HT1080 (cell line): ENCODE results near the gene MRPS26. TPM values are rescaled to one million over a fixed set of nuclear protein-coding genes. Genes with fewer than 3 reads are reported as not detected.
"Not testable (repeated sequence)": the region's sequence is repeated elsewhere in the genome, so short reads cannot be mapped to it uniquely, and the experiment has no call there.

ENCODE experiments used
- DNase-seq: peaks from one replicate; pipeline ENCODE4 v3.0.0-alpha.2; 2015; ENCODE audit warnings: low read depth
- total RNA-seq: library from RNA; depleted of rRNA; stranded (reverse); fragments of >200 nt; shearing (Covaris generic); gene quantifications from 2 replicates; pipeline ENCODE4 v1.2.3, GENCODE V29; 2014

MRPS26 gene
- total RNA-seq, 1 experiment from 2014 or later = 179 TPM

GRCh38 chr20:3041854-3042409 is 3.9 kb upstream of the MRPS26 start:
- DNase-seq = no peak

- DNase-seq = no peak
These were observed 3.2 kb upstream of the MRPS26 start for GRCh38 chr20:3042625-3043024.

DNA sequence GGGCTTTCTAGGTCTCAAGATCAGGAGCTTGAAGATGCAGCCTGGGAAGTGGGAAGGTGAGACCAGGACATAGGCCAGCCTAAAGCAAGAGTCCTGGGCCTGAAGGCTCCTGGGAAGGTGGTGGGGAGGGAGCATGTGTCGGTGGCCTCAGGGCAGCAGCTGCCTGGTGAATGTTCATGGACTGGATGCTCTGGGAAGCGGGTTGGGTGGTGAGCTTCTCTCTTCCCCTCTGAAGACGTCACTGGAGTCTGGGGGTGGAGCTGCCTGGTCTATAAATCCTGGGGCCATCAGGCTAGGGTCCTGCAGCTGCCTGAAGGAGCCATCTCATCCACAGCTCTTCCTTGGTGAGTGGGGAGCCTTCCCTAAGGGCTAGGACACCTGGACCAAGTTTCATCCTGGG is 2.5 kb upstream of the MRPS26 start, which contains the start of gene GNRH2:
Gene GNRH2 (plus strand): TSS at position 301 of the 400 bp plus-strand sequence. CDS start 793 bp downstream, outside the sequence.
- DNase-seq = no peak

DNA sequence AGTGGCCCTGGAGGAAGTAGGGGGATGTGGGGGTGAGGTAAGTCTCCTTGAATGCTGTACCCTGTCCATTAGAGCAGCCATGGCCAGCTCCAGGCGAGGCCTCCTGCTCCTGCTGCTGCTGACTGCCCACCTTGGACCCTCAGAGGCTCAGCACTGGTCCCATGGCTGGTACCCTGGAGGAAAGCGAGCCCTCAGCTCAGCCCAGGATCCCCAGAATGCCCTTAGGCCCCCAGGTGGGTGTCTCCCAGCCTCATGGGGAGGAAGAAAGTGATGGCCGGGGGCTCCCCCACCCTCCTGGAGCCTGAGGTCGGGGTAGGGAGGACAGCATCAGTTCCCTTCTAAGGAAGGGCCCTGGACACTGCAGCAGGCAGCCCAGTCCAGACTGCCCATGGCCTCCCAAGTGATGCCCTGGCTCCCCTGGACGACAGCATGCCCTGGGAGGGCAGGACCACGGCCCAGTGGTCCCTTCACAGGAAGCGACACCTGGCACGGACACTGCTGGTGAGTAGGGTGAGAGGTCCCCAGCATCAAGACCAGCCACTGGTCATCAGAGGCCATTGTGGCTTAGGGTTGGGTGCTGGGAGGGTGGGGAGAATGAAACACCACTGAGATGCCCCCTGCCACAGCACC is 1.4 kb upstream of the MRPS26 start:
- DNase-seq = no peak

DNA sequence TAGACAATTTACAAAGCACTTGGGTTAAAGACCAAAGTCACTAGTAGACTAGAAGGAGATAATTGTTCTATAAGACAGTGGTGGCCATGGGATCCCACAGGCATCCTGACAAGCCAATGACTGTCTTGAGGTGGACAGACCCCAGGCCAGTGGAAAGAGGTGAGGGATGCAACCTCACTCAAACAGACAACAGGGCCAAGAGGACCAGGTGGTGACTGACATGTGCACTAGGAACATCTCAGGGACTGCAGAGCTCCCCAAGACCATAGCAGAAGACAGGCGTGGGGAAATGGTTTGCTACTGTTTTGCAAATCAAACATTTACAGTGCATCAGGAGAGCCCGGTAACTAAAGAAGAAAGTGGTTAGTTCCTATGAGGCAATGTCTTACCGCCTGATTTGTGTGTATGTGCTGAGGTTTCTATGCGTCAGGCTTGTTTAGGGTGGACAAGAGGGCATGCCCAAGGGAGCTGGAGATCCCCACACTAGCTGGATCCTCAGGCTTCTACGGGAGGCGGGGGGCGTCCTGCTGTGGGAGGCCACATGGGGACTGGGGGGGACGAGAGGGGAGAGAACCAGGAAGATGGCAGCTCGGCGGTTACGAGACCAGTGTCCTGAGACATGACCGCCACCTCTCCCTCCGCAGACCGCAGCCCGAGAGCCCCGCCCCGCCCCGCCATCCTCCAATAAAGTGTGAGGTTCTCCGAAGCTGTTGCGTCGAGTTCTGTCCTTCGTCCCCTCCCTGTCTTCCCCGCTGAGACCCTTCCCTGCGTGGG is 623 bp upstream of the MRPS26 start:
- no peak for DNase-seq

- no peak for DNase-seq
These were observed 1.0 kb downstream of the MRPS26 start for GRCh38 chr20:3046677-3047462.

GRCh38 chr20:3047486-3048419 is 1.9 kb downstream of the MRPS26 start:
- DNase-seq = no peak

- no peak for DNase-seq
These were observed 5.7 kb downstream of the MRPS26 start for GRCh38 chr20:3051385-3052019.

DNA sequence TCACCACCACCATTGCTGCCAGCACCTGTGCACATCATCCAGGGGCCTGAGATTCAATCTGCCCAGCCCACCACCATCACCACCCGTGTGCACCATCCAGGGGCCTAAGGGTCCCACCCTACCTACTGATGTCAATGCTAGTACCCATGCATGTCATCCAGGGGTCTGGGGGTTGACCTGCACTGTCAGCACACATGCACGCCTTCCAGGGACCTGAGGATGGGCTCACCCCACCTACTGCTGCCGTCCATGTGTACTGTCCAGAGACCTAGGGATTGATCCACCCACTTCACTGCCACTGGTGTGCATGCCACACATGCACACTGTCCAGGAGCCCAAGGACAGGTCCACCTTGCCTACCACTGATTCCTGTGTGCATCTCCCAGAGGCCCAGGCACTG is 13.6 kb downstream of the MRPS26 start:
- DNase-seq = no peak

GRCh38 chr20:3064119-3064518 is 18.3 kb downstream of the MRPS26 start:
- not testable (repeated sequence) for DNase-seq

GRCh38 chr20:3067139-3068014 is 21.5 kb downstream of the MRPS26 start:
- no peak for DNase-seq

DNA sequence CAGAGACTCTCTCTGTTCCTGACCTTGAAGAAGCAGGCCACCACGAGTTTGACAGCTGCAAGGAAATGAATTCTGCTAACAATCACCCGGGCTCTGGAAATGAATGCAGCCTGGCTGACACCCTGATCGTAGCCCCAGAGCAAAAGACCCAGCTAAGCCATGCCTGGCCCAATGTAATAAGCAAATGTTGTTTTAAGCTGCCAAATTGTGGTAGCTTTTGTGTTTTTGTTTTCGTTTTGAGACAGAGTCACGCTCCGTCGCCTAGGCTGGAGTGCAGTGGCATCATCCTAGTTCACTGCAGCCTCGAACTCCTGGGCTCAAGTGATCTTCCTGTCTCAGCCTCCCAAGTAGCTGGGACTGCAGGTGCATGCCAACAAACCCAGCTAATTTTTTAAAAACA is 22.2 kb downstream of the MRPS26 start:
- DNase-seq = no peak

DNA sequence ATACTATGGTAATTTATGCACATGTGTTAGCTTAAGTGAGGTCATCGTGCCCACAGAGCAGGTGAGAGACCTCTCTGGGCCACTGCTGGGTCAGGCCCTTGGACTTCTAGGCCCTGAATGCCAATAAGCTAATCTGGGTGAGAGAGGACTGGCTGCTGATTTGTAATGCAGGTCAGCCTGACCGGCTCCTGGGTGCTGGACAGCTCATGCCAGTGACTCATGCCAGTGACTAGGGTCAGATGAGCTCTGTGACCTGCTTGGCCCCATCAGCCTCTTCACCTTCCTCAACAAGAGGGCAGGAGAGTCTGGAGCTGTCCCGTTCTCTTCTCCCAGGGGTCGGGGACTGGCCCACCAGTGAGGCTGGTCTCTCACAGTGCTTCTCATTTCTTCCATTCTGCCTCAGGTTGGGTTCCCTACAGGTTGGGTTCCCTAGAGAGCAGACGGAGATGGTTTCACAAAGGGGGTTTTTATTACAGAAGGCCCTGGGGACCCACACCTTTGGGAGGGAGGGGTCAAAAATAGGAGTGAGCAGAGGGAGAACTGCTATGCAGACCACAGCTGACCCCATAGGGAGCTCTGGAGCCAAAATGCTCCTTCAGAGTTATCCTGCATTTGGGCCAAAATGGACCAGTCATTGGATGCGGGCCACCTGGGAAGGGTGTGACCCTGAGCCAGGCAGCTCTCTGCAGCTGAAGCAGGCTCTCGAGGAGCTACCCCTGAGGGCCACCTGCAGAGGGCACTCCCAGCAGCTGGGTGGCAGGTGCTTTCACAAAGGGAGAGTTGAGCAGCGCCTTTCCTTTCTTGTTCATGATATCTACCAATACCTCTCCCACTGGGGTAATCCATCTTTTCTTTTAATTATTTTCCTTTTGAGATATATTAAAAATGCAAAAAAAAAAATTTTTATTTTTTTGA is 23.4 kb downstream of the MRPS26 start:
- no peak for DNase-seq

DNA sequence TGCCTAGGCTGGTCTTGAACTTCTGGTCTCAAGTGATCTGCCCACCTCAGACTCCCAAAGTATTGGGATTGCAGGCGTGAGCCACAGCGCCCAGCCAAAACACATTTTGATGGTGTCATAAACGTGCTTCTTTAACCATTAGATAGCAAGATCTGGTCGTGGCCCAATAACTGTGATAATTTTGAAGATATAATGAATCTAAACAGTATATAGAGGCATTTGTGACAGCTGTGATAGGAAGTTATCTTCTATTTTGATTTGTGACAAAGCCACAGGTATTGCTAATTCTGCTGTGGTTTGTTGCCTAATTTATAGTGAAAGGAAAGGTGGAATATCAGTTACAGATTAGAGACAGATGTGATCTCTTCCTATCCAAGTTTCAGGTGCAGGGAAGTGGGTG is 24.9 kb downstream of the MRPS26 start:
- DNase-seq = no peak

- DNase-seq = no peak
These were observed 25.4 kb downstream of the MRPS26 start for GRCh38 chr20:3071266-3071609.

GRCh38 chr20:3071610-3072529 is 26.0 kb downstream of the MRPS26 start, which contains the start of gene OXT:
Gene OXT (plus strand): TSS chr20:3071620. CDS start chr20:3071656, 36 bp downstream.
- DNase-seq = no peak
